Fibroblast of mammary gland (primary cell): ENCODE measurements around the gene CUBN.

Experiments
- DNase-seq: peaks from one replicate; pipeline ENCODE4 v3.0.0-alpha.2; 2010; ENCODE audit warnings: low read depth
- H3K4me3 ChIP-seq: 2 replicates; pipeline ENCODE4 v1.5.1; 2011; ENCODE audit warnings: low read depth, mild to moderate bottlenecking, low read length, moderate library complexity; ENCODE audit not compliant: control insufficient read depth
- TF ChIP-seq, protein P1 (sequence below): conservative IDR thresholded peaks from 2 replicates; pipeline ENCODE4 v1.5.1; 2011; ENCODE audit warnings: low read depth, low read length, inconsistent platforms; ENCODE audit not compliant: control insufficient read depth, insufficient read depth

The CUBN gene

DNA sequence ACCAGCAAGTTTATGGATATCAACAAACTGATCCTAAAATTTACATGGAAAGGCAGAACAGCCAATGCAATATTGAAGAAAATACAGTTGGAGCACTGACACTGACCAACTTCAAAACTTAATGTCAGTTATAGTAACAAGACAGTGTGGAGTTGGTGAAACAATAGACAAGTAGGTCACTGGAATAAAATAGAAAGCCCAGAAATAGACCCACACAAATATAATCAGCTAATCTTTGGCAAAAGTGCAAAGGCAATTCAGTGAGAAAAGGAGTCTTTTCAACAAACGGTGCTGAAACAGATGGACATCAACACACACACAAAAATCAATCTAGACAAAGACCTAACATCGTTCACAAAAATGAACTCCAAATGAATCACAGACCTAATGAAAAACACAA is 326.1 kb downstream of the CUBN start:
- TF ChIP-seq, protein P1, sequence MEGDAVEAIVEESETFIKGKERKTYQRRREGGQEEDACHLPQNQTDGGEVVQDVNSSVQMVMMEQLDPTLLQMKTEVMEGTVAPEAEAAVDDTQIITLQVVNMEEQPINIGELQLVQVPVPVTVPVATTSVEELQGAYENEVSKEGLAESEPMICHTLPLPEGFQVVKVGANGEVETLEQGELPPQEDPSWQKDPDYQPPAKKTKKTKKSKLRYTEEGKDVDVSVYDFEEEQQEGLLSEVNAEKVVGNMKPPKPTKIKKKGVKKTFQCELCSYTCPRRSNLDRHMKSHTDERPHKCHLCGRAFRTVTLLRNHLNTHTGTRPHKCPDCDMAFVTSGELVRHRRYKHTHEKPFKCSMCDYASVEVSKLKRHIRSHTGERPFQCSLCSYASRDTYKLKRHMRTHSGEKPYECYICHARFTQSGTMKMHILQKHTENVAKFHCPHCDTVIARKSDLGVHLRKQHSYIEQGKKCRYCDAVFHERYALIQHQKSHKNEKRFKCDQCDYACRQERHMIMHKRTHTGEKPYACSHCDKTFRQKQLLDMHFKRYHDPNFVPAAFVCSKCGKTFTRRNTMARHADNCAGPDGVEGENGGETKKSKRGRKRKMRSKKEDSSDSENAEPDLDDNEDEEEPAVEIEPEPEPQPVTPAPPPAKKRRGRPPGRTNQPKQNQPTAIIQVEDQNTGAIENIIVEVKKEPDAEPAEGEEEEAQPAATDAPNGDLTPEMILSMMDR: no peak

GRCh38 chr10:16799621-16800020 is 330.0 kb downstream of the CUBN start:
- TF ChIP-seq, protein P1: no peak
- no peak for DNase-seq
- no peak overlapping the region for H3K4me3 ChIP-seq

More for the DNA sequence above, 326.1 kb downstream of the CUBN start:
- no peak for DNase-seq
- no peak overlapping the region for H3K4me3 ChIP-seq

DNA sequence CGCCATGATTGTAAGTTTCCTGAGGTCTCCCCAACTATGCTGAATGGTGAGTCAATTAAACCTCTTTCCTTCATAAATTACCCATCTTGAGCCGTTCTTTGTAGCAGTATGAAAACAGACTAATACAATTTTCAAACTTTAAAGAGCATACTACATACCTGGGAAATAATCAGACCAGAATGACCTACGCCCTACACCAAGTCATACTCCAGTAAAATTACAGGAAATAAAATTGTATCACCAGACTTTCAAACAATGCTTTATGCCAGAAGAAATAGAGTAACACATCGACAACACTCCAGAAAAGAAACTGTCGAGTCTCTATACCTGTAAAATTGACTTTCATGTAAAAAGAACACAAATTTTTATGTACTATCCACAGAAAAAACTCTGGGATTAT is 331.0 kb downstream of the CUBN start:
- no peak for DNase-seq
- TF ChIP-seq, protein P1: no peak
- no peak overlapping the region for H3K4me3 ChIP-seq

- H3K4me3 ChIP-seq: no peak overlapping the region
- DNase-seq: no peak
- TF ChIP-seq, protein P1: no peak
Measured at GRCh38 chr10:16795410-16796073, 334.1 kb downstream of the CUBN start.

GRCh38 chr10:16794005-16794404 is 335.6 kb downstream of the CUBN start:
- no peak overlapping the region for H3K4me3 ChIP-seq
- no peak for DNase-seq
- TF ChIP-seq, protein P1: no peak

- TF ChIP-seq, protein P1: no peak
- DNase-seq: no peak
- H3K4me3 ChIP-seq: no peak overlapping the region
Measured at GRCh38 chr10:16792675-16793074, 336.9 kb downstream of the CUBN start.
